H1 (cell line): ENCODE measurements around the gene RHOC. TPM values are rescaled to one million over a fixed set of nuclear protein-coding genes. Genes with fewer than 3 reads are reported as not detected.
A peak's percentile ranks its signal among the peaks of the same experiment; 100 is the strongest.

Experiments
- CTCF ChIA-PET: fragments of 300-600 bp; sonication (Branson Sonifier 250); formaldehyde crosslinking; loops from one replicate; lab custom pipeline; 2021; ENCODE audit not compliant: partially characterized antibody; lab: Charles Lee
- POLR2A ChIA-PET: fragments of 300-600 bp; sonication (Branson Sonifier 250); formaldehyde crosslinking; loops from one replicate; lab custom pipeline; 2021; ENCODE audit warnings: inconsistent platforms; ENCODE audit not compliant: partially characterized antibody; lab: Charles Lee
- DNase-seq, 2 experiments: peaks; one replicate each; pipeline versions ENCODE4 v3.0.0 to v3.0.0-alpha.2; 2010 to 2022; ENCODE audit warnings: low spot score in 2 of 2, low read depth in 1 of 2, mixed read lengths in 1 of 2
- FAIRE-seq: peaks from 2 replicates; lab custom pipeline; 2011; peaks lifted over from hg19 to GRCh38; lab: Jason Lieb, UNC
- H2AFZ ChIP-seq: 2 replicates; pipeline ENCODE4 v1.8.1; 2012; ENCODE audit warnings: low read length, inconsistent platforms
- H2AK5ac ChIP-seq: 2 replicates; pipeline ENCODE4 v1.6.1; 2013; ENCODE audit warnings: low read depth, low read length
- H2BK120ac ChIP-seq: replicated peaks from 2 replicates; pipeline ENCODE3; 2013; ENCODE audit warnings: low read depth, low read length, inconsistent platforms
- H2BK12ac ChIP-seq: 2 replicates; pipeline ENCODE4 v1.6.1; 2013; ENCODE audit warnings: low read depth, low read length
- H2BK15ac ChIP-seq: 2 replicates; pipeline ENCODE4 v1.6.1; 2013; ENCODE audit warnings: low read length
- H2BK20ac ChIP-seq: 2 replicates; pipeline ENCODE4 v1.6.1; 2013; ENCODE audit warnings: low read length
- H2BK5ac ChIP-seq: 2 replicates; pipeline ENCODE4 v1.6.1; 2013; ENCODE audit warnings: low read depth, low read length
- H3K14ac ChIP-seq: 2 replicates; pipeline ENCODE4 v1.6.1; 2013; ENCODE audit warnings: inconsistent platforms; ENCODE audit not compliant: insufficient read length
- H3K18ac ChIP-seq: 2 replicates; pipeline ENCODE4 v1.6.1; 2013; ENCODE audit warnings: low read length; ENCODE audit errors: extremely low read depth
- H3K23ac ChIP-seq: 2 replicates; pipeline ENCODE4 v1.6.1; 2013; ENCODE audit warnings: inconsistent platforms; ENCODE audit not compliant: insufficient read length
- H3K23me2 ChIP-seq: 2 replicates; pipeline ENCODE4 v1.6.1; 2013; ENCODE audit warnings: low read depth, low read length
- H3K27ac ChIP-seq: 2 replicates; pipeline ENCODE4 v1.6.1; 2011; ENCODE audit warnings: low read depth, low read length, inconsistent platforms
- H3K27me3 ChIP-seq, 4 experiments: replicated peaks in 1 of 4; 1 replicate in 1 of 4; 2 replicates in 3 of 4; pipeline versions ENCODE4 v1.6.1 to v1.8.1; 2011 to 2013; ENCODE audit warnings: low read length in 3 of 4, mild to moderate bottlenecking in 3 of 4, inconsistent platforms in 2 of 4, mixed read lengths in 2 of 4, moderate library complexity in 1 of 4; ENCODE audit not compliant: control insufficient read depth in 3 of 4, insufficient read depth in 3 of 4; ENCODE audit errors: extremely low read depth in 1 of 4
- H3K36me3 ChIP-seq, 4 experiments: 2 replicates each; pipeline versions ENCODE4 v1.6.1 to v1.8.1; 2011 to 2013; ENCODE audit warnings: mild to moderate bottlenecking in 4 of 4, low read length in 3 of 4, moderate library complexity in 2 of 4, control low read depth in 1 of 4, inconsistent platforms in 1 of 4; ENCODE audit not compliant: insufficient read depth in 4 of 4, control insufficient read depth in 2 of 4
- H3K4ac ChIP-seq: replicated peaks from 2 replicates; pipeline ENCODE3; 2013; ENCODE audit warnings: low read length, low read depth, mixed read lengths, inconsistent platforms; ENCODE audit not compliant: insufficient read length
- H3K4me1 ChIP-seq, 4 experiments: replicated peaks in 1 of 4; 1 replicate in 1 of 4; 2 replicates in 3 of 4; pipeline versions ENCODE4 v1.6.1 to v1.8.1; 2011 to 2013; ENCODE audit warnings: low read length in 3 of 4, inconsistent platforms in 2 of 4, mixed read lengths in 1 of 4; ENCODE audit not compliant: insufficient read depth in 4 of 4, control insufficient read depth in 3 of 4
- H3K4me2 ChIP-seq, 2 experiments: 2 replicates each; pipeline versions ENCODE4 v1.6.1 to v1.8.1; 2011 to 2013; ENCODE audit warnings: low read depth in 2 of 2, low read length in 2 of 2, control low read depth in 1 of 2, inconsistent platforms in 1 of 2, mild to moderate bottlenecking in 1 of 2; ENCODE audit not compliant: insufficient read depth in 1 of 2
- H3K4me3 ChIP-seq, 4 experiments: fragments of 200-600, 300-600 bp in 1 of 4; sonication (generic), shearing (Covaris generic), sonication (Bioruptor Twin) in 1 of 4; 2 replicates each; pipeline versions ENCODE4 v1.5.1 to v1.8.1; 2011 to 2016; ENCODE audit warnings: low read length in 4 of 4, low read depth in 3 of 4, control low read depth in 2 of 4, inconsistent platforms in 2 of 4, mild to moderate bottlenecking in 2 of 4, mixed read lengths in 1 of 4, moderate library complexity in 1 of 4; ENCODE audit not compliant: insufficient read depth in 2 of 4; ENCODE audit errors: extremely low read depth in 1 of 4
- H3K56ac ChIP-seq: replicated peaks from 2 replicates; pipeline ENCODE3; 2013; ENCODE audit warnings: low read depth, mild to moderate bottlenecking, mixed read lengths, low read length, inconsistent platforms; ENCODE audit not compliant: insufficient read length
- H3K79me1 ChIP-seq: 2 replicates; pipeline ENCODE4 v1.6.1; 2013; ENCODE audit warnings: low read depth, low read length, control low read depth
- H3K79me2 ChIP-seq, 2 experiments: 2 replicates each; pipeline versions ENCODE4 v1.6.1 to v1.8.1; 2012 to 2013; ENCODE audit warnings: low read length in 2 of 2, mild to moderate bottlenecking in 2 of 2, inconsistent platforms in 1 of 2; ENCODE audit not compliant: insufficient read depth in 2 of 2, control insufficient read depth in 1 of 2
- H3K9ac ChIP-seq, 4 experiments: replicated peaks in 1 of 4; 1 replicate in 1 of 4; 2 replicates in 3 of 4; pipeline versions ENCODE4 v1.6.1 to v1.8.1; 2011 to 2013; ENCODE audit warnings: low read depth in 3 of 4, low read length in 3 of 4, control low read depth in 2 of 4, mild to moderate bottlenecking in 2 of 4, moderate library complexity in 2 of 4, inconsistent platforms in 1 of 4; ENCODE audit errors: extremely low read depth in 1 of 4
- H3K9me3 ChIP-seq, 2 experiments: 2 replicates each; pipeline versions ENCODE4 v1.6.1 to v1.8.1; 2012 to 2013; ENCODE audit warnings: mild to moderate bottlenecking in 2 of 2, moderate library complexity in 2 of 2, control low read depth in 1 of 2, inconsistent platforms in 1 of 2, low read depth in 1 of 2, low read length in 1 of 2, mixed read lengths in 1 of 2; ENCODE audit not compliant: insufficient read depth in 2 of 2
- H4K20me1 ChIP-seq, 2 experiments: replicated peaks in 1 of 2; 2 replicates each; pipeline versions ENCODE3 to v1.8.1; 2011 to 2013; ENCODE audit warnings: inconsistent platforms in 2 of 2, low read length in 2 of 2, mild to moderate bottlenecking in 1 of 2; ENCODE audit not compliant: insufficient read depth in 2 of 2, control insufficient read depth in 1 of 2
- H4K5ac ChIP-seq: 2 replicates; pipeline ENCODE4 v1.6.1; 2013; ENCODE audit warnings: low read length, low read depth, mixed read lengths, inconsistent platforms; ENCODE audit not compliant: insufficient read length
- H4K8ac ChIP-seq: 2 replicates; pipeline ENCODE4 v1.8.0; 2013; ENCODE audit warnings: mild to moderate bottlenecking, moderate library complexity, low read length, inconsistent platforms; ENCODE audit not compliant: insufficient read depth; ENCODE audit errors: extremely low read depth
- H4K91ac ChIP-seq: replicated peaks from 2 replicates; pipeline ENCODE3; 2013; ENCODE audit warnings: low read length, mixed read lengths, inconsistent platforms; ENCODE audit not compliant: insufficient read length
- NANOG ChIP-seq: IDR thresholded peaks from 2 replicates; pipeline ENCODE4 v1.6.1; 2011; ENCODE audit warnings: low read length, low read depth, mild to moderate bottlenecking, inconsistent platforms; ENCODE audit not compliant: insufficient read depth, poor library complexity, severe bottlenecking
- PHF8 ChIP-seq: fragments of 200-600 bp; sonication (generic); conservative IDR thresholded peaks from 2 replicates; pipeline ENCODE4 v1.7.1; 2012; ENCODE audit warnings: low read depth, mild to moderate bottlenecking, inconsistent platforms, low read length, moderate library complexity
- RBBP5 ChIP-seq: IDR thresholded peaks from 2 replicates; pipeline ENCODE4 v1.7.1; 2012; ENCODE audit warnings: low read depth, mild to moderate bottlenecking, inconsistent platforms, low read length, moderate library complexity, borderline replicate concordance
- SIX5 ChIP-seq: IDR thresholded peaks from 2 replicates; pipeline ENCODE4 v1.6.1; 2011; ENCODE audit warnings: mild to moderate bottlenecking, low read depth, low read length
- TAF7 ChIP-seq: optimal IDR thresholded peaks from 2 replicates; pipeline ENCODE3; 2011; ENCODE audit warnings: low read depth, mild to moderate bottlenecking, inconsistent platforms, low read length, moderate library complexity, borderline replicate concordance
- TBP ChIP-seq: IDR thresholded peaks from 2 replicates; pipeline ENCODE4 v1.6.1; 2011; ENCODE audit warnings: low read depth, low read length, improper control_type of control experiment
- WGBS, 2 experiments: shearing (Covaris generic) in 1 of 2; methylation state at CpG; one replicate each; pipeline versions ENCODE4 v1.1.6 to v1.1.7; 2013 to 2015; ENCODE audit warnings: low lambda C conversion rate in 2 of 2, mixed read lengths in 2 of 2, inconsistent platforms in 1 of 2, low coverage in 1 of 2, missing lambda C conversion rate in 1 of 2; ENCODE audit not compliant: insufficient replicate concordance in 2 of 2, insufficient coverage in 1 of 2, insufficient read length in 1 of 2; ENCODE audit errors: extremely low coverage in 1 of 2, missing lambda C conversion rate in 1 of 2; 5-methylcytosine and 5-hydroxymethylcytosine counted together
- long read RNA-seq, 2 experiments: library from RNA in 1 of 2; library from capped mRNA in 1 of 2; stranded (forward); transcript quantifications; one replicate each; pipeline ENCODE4 v2.0.0, GENCODE V29; 2021; ENCODE audit warnings: inconsistent platforms in 1 of 2
- polyA minus RNA-seq, 3 experiments: library from RNA; depleted of rRNA, polyadenylated mRNA; stranded (reverse); fragments of >200 nt; gene quantifications; 1 replicate in 2 of 3; 2 replicates in 1 of 3; pipeline ENCODE4 v1.2.3, GENCODE V29; 2011
- polyA plus RNA-seq, 7 experiments: library from polyadenylated mRNA; depleted of rRNA in 3 of 7; stranded (reverse) in 5 of 7; unstranded in 2 of 7; fragments of >200 nt in 5 of 7; fragments of 200-250 nt in 2 of 7; gene quantifications; 1 replicate in 5 of 7; 2 replicates in 1 of 7; 4 replicates in 1 of 7; pipeline versions ENCODE4 v1.2.1 to v1.2.3, GENCODE V29; 2011 to 2013; ENCODE audit warnings: missing spikeins in 2 of 7, mixed read lengths in 2 of 7
- total RNA-seq: library from RNA; stranded (reverse); fragmentation: NEBNext Ultra II Directional; extraction: Animal tissue kit (Norgen Biotek cat#: 25700); gene quantifications from 2 replicates; pipeline ENCODE4 v1.2.1, GENCODE V29; 2021
- TF ChIP-seq, protein P1 (sequence below): IDR thresholded peaks from 2 replicates; pipeline ENCODE4 v1.6.1; 2012; ENCODE audit warnings: inconsistent platforms

Gene RHOC
- total RNA-seq (53.6 and 57.6 TPM in 2 replicates), polyA plus RNA-seq (2011; rRNA removed) (97.5 and 114 TPM in 2 replicates), polyA minus RNA-seq (2011; rRNA and poly(A)+ RNA removed) (89.0 and 98.9 TPM in 2 replicates)
- 144 TPM for polyA plus RNA-seq (2011; cell fraction: cytosol; rRNA removed)
- 140 TPM for polyA plus RNA-seq (2011; cell fraction: nucleus; rRNA removed)
- 72.9 to 87.5 TPM (median 81.0 TPM) in 4 replicates for polyA plus RNA-seq (2012, experiment 1 of 2)
- polyA plus RNA-seq (2012, experiment 2 of 2) = 73.2 TPM
- 52.9 TPM for polyA plus RNA-seq (2013, experiment 1 of 2)
- 48.6 TPM for polyA plus RNA-seq (2013, experiment 2 of 2)
- 30.7 TPM for polyA minus RNA-seq (2011; cell fraction: cytosol; rRNA and poly(A)+ RNA removed)
- 32.1 TPM for polyA minus RNA-seq (2011; cell fraction: nucleus; rRNA and poly(A)+ RNA removed)
- long read RNA-seq, experiment 1, transcript RHOC-208 (5 exons, 1,355 nt) = major isoform, 11 of 61 reads
- long read RNA-seq, experiment 1, partial matches to known transcripts = 34 of 61 reads
- long read RNA-seq, experiment 1, other reads (novel, unspliced or antisense) = 12 of 61 reads
- long read RNA-seq, experiment 2, transcript RHOC-208 (5 exons, 1,355 nt) = major isoform, 122 of 186 reads
- long read RNA-seq, experiment 2, transcript RHOC-202 (6 exons, 1,418 nt) = minor isoform, 21 of 186 reads
- long read RNA-seq, experiment 2, partial matches to known transcripts = 33 of 186 reads
- long read RNA-seq, experiment 2, other reads (novel, unspliced or antisense) = 6 of 186 reads

DNA sequence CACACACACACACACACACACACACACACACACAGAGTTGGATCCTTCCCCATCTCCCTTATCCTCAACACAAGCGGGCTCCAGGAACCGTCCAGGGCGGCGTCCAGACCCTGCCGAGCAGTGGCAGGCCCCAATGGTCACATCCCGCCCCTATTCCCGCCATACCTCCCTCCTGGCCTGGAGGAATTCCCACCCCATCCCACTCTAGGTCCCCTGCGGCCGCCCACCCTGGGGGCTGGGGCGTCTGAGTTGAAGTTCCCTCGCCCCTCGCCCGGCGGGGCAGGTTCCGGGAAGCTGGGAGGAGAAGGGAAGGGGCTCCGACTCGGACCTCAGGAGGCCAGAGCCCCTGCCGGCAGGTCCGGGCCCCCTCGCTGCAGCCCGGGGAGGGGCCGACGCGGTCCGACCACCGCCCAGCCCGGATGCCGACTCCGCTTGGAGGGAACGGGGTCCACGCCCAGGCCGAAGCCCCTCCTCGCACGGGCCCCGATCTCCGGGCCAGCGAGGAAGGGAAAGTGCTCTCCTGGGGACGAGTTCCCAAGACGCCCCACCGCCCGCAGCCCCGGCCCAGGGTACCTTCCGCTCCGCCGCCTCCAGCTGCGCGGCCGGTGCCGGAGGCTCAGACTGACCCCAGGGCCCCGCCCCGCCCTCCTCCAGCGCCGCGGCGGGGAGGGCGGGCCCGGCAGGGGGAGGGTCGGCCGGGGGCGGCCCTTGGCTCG lies at the start of gene RHOC:
Gene RHOC (minus strand): TSS at position 623 of the 716 bp plus-strand sequence. CDS start 3,328 bp downstream, outside the sequence.
- CTCF ChIA-PET = interaction anchor here (1.6 kb wide), 1 partner anchor 34 kb away, joined by 5 read pairs; no protein-coding TSS in a partner anchor
- H3K36me3 ChIP-seq = peaks cover 0 to 5% (median 3%) of the 10 kb centered on the region in 4 experiments; a peak in 4 of 8 replicates
- DNase-seq (peak in 1 of 2 experiments; percentile 81), FAIRE-seq (no peak)
- no peak within 1 kb of the TSS for H2BK15ac ChIP-seq
- H4K20me1 ChIP-seq = peaks cover 2 to 9% of the 10 kb centered on the region in 2 experiments
- no peak within 1 kb of the TSS for H2BK120ac ChIP-seq
- H2BK5ac ChIP-seq = no peak within 1 kb of the TSS; the same call in 1 of the 2 replicates
- peak within 1 kb of the TSS; percentile 39 to 78 (median 66) for H3K4me3 ChIP-seq
- WGBS, 2 experiments = 5% methylated on average over 18 of the region's 61 CpGs; no CpG with 5 or more reads in 1 of the 2 experiments
- H3K79me1 ChIP-seq = no peaks in the 10 kb centered on the region
- no peak within 1 kb of the TSS for H3K4ac ChIP-seq
- peaks cover 0 to 10% (median 4%) of the 10 kb centered on the region in 4 experiments; a peak in 2 of 7 replicates for H3K27me3 ChIP-seq
- H3K9me3 ChIP-seq = no peaks in the 10 kb centered on the region
- no peak within 1 kb of the TSS for H3K27ac ChIP-seq
- H2AK5ac ChIP-seq = no peak within 1 kb of the TSS
- H4K8ac ChIP-seq = peak within 1 kb of the TSS; percentile 64; the same call in 1 of the 2 replicates
- POLR2A ChIA-PET = interaction anchor here (0.6 to 1.7 kb wide), 4 partner anchors 32 to 240 kb away, joined by 3 to 17 read pairs (median 5); partner anchors contain the start of genes MOV10 and ST7L
- peak within 1 kb of the TSS; percentile 41 to 90 for H3K4me2 ChIP-seq
- H3K18ac ChIP-seq = peak within 1 kb of the TSS; percentile 85
- H4K5ac ChIP-seq = peak within 1 kb of the TSS; percentile 57
- H3K9ac ChIP-seq = peak within 1 kb of the TSS; percentile 13 to 59 (median 32); a peak in 5 of 7 replicates
- H3K14ac ChIP-seq = no peak within 1 kb of the TSS
- no peak within 1 kb of the TSS for H3K56ac ChIP-seq
- peaks cover 10 to 34% (median 19%) of the 10 kb centered on the region in 4 experiments for H3K4me1 ChIP-seq
- H3K23me2 ChIP-seq = peaks cover 11% of the 10 kb centered on the region; the same call in 1 of the 2 replicates
- H2BK20ac ChIP-seq = no peak within 1 kb of the TSS
- no peak within 1 kb of the TSS for H4K91ac ChIP-seq
- no peaks in the 10 kb centered on the region for H3K79me2 ChIP-seq
- no peak within 1 kb of the TSS for H3K23ac ChIP-seq
- 0 out of 2 replicates have a peak within 1 kb of the TSS, but pooled peaks have one; percentile 67 for H2AFZ ChIP-seq
- H2BK12ac ChIP-seq = peak within 1 kb of the TSS; percentile 53; the same call in 1 of the 2 replicates
- TF ChIP-seq TBP (no peak), SIX5 (no peak), RBBP5 (peak; percentile 23; the same call in 1 of the 2 replicates), PHF8 (peak; percentile 49), TAF7 (no peak), NANOG (no peak)
- TF ChIP-seq, protein P1, sequence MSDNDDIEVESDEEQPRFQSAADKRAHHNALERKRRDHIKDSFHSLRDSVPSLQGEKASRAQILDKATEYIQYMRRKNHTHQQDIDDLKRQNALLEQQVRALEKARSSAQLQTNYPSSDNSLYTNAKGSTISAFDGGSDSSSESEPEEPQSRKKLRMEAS = no peak
